Heart left ventricle (tissue), 13 donors: ENCODE measurements around the gene CNOT6L.

Source experiments
- POLR2A ChIP-seq, 2 donors: fragments of 450-650 bp; IDR thresholded peaks; one replicate each; pipeline ENCODE4 v1.6.1; 2017; ENCODE audit warnings: antibody characterized with exemption in 2 of 2, mild to moderate bottlenecking in 2 of 2, moderate library complexity in 2 of 2
- TF ChIP-seq, protein P1 (sequence below), 12 donors: fragments of 200-600 bp; sonication (generic) in 4 of 12; IDR thresholded peaks; one replicate each; pipeline versions ENCODE4 v1.5.0 to v1.8.0; 2018 to 2022; ENCODE audit warnings: antibody characterized with exemption in 12 of 12, mild to moderate bottlenecking in 5 of 12
- donor health status: ischemic (EF 13 %, LVEDD 7.1; RV severe dilation, severe dysfunction).
- donor health status: DM: no; HTN: yes; CAD: no.
- donor health status: DM: no; HTN: no; CAD: no.
- donor health status: ischemic (EF 25% LVEDD 6.9; RV normal size, moderate dysfunction).
- donor health status: ischemic (EF 25% LVEDD 5.7; RV mildly dilated, moderate dysfunction).
- donor health status: ischemic (EF 35%, LVEDD 5.7; RV mildly dilated, moderate dysfunction).
- donor health status: nonischemic (EF 11% LVEDD 7.7; RV severe dilation, severe dysfunction).
- donor health status: DM: yes; HTN: yes; CAD: no.
- donor health status: PGD.
- donor health status: ischemic (EF 29% LVEDD 5.4; RV normal size, mild dysfunction).
- donor health status: nonischemic (EF 23%, LVEDD 6.1; RV moderate dilation, normal function).

- TF ChIP-seq, protein P1, sequence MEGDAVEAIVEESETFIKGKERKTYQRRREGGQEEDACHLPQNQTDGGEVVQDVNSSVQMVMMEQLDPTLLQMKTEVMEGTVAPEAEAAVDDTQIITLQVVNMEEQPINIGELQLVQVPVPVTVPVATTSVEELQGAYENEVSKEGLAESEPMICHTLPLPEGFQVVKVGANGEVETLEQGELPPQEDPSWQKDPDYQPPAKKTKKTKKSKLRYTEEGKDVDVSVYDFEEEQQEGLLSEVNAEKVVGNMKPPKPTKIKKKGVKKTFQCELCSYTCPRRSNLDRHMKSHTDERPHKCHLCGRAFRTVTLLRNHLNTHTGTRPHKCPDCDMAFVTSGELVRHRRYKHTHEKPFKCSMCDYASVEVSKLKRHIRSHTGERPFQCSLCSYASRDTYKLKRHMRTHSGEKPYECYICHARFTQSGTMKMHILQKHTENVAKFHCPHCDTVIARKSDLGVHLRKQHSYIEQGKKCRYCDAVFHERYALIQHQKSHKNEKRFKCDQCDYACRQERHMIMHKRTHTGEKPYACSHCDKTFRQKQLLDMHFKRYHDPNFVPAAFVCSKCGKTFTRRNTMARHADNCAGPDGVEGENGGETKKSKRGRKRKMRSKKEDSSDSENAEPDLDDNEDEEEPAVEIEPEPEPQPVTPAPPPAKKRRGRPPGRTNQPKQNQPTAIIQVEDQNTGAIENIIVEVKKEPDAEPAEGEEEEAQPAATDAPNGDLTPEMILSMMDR (IDR thresholded peaks at IDR 0.05), result no peak
- no peak for TF ChIP-seq POLR2A (IDR thresholded peaks at IDR 0.05)
Observed at GRCh38 chr4:77676842-77677241, 142.3 kb downstream of the CNOT6L start.
